Brain microvascular endothelial cell (primary cell): Measurements from ENCODE around the gene PAM16.
"Not testable (repeated sequence)": the region's sequence is repeated elsewhere in the genome, so short reads cannot be mapped to it uniquely, and the experiment has no call there.

ENCODE experiments used
- DNase-seq: peaks from one replicate; pipeline ENCODE4 v3.0.0-alpha.2; 2020
- H3K27ac ChIP-seq: fragments of 250-450 bp; sonication (Bioruptor Pico); 2 replicates; pipeline ENCODE4 v1.5.1; 2020; ENCODE audit warnings: mild to moderate bottlenecking, moderate library complexity
- H3K27me3 ChIP-seq: fragments of 250-450 bp; sonication (Bioruptor Pico); replicated peaks from 2 replicates; pipeline ENCODE4 v1.5.1; 2020; ENCODE audit warnings: mild to moderate bottlenecking
- H3K36me3 ChIP-seq: fragments of 250-450 bp; sonication (Bioruptor Pico); replicated peaks from 2 replicates; pipeline ENCODE4 v1.5.1; 2020; ENCODE audit warnings: mild to moderate bottlenecking
- H3K4me3 ChIP-seq: 2 replicates; pipeline ENCODE4 v1.5.1; 2011; ENCODE audit warnings: low read depth, mild to moderate bottlenecking, control low read depth, low read length, moderate library complexity
- in situ Hi-C: cut with HindIII; loops from 2 replicates; pipeline ENCODE4 v1.10.0; 2017; ENCODE audit warnings: low sequenced_read_pairs, low pct_ligation_motif_present
- TF ChIP-seq, protein P1 (sequence below): IDR thresholded peaks from 2 replicates; pipeline ENCODE4 v1.5.1; 2011; ENCODE audit warnings: low read depth, mild to moderate bottlenecking, moderate library complexity, low read length, control low read depth, inconsistent platforms; ENCODE audit errors: missing control alignments

Gene PAM16

DNA sequence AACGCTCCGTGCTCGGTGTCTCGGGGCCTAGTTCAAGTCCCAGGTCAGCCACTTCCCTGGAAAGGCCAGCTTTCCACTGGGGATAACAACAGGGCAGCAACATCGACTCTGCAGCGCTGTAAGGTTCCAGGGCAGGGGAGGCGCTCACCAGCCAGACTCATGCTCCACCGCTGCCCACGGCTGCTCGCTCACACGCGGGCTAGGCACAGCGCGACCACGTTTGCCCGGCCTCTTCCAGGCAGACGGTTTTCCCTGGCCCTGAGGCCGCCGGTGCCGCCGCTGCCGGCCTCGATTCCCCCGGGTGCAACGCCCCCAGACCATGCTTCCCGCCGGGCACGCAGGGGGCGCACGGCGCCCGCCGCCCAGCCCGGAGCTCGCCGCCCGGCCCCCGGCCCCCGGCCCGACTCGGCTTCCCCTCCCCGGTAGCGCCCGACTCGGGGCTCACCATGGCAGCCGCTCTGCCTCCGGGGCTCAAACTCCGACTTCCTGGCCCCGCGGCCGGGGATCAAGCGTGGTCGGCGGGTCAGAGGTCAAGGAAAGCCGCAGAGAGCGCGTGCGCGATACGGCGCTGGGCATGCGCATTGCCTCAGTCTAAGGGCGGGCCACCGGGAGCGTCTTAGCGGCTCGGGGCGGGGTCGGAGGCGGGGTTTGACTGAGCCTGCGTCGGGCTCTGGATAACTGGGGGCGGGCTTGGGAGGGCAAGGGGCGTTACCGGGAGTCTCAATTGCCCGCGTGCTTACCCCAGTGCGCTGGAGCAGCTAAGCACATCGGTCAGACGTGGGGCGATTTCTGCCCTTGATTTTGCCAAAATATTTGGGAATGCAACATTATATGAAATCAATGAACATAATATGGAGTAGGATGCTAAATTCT, at the start of gene PAM16:
Gene PAM16 (minus strand): TSS at position 535 of the 873 bp plus-strand sequence. CDS start 87 bp downstream, at position 448.
- Histone ChIP-seq H3K27ac (peak within 1 kb of the TSS; percentile 64), H3K36me3 (no peaks in the 10 kb centered on the region), H3K27me3 (no peaks in the 10 kb centered on the region), H3K4me3 (peak within 1 kb of the TSS; percentile 90)
- in situ Hi-C loops, result no loop called here
- peak; percentile 91 for DNase-seq
- TF ChIP-seq, protein P1, sequence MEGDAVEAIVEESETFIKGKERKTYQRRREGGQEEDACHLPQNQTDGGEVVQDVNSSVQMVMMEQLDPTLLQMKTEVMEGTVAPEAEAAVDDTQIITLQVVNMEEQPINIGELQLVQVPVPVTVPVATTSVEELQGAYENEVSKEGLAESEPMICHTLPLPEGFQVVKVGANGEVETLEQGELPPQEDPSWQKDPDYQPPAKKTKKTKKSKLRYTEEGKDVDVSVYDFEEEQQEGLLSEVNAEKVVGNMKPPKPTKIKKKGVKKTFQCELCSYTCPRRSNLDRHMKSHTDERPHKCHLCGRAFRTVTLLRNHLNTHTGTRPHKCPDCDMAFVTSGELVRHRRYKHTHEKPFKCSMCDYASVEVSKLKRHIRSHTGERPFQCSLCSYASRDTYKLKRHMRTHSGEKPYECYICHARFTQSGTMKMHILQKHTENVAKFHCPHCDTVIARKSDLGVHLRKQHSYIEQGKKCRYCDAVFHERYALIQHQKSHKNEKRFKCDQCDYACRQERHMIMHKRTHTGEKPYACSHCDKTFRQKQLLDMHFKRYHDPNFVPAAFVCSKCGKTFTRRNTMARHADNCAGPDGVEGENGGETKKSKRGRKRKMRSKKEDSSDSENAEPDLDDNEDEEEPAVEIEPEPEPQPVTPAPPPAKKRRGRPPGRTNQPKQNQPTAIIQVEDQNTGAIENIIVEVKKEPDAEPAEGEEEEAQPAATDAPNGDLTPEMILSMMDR, result no peak

DNA sequence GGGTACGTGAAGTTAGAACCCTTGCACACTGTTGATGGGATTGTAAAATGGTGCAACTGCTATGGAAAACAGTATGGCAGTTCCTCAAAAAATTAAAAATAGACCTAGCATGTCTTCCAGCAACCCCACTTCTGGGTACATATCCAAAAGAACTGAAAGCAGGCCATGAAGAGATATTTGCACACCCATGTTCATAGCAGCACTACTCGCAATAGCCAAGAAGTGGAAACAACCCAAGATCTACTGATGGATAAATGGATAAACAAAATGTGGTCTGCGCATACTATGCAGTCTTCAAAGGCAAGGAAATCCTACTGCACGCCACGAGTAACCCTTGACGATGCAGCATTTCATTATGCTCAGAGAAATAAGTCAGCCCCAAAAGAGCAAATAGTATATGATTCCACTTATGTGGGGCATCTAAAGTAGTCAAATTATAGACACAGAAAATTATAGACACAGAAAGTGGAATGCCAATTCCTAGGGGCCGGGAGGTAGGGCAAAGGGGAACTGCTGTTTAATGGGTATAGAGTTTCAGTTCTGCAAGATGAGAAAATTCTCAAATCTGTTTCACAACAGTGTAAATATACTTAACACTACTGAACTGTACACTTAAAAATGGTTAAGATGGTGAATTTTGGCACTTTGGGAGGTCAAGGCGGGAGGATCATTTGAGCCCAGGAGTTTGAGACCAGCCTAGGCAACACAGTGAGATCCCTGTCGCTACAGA, 48.0 kb upstream of the PAM16 start:
- TF ChIP-seq, protein P1, result no peak
- H3K4me3 ChIP-seq, result no peak overlapping the region
- H3K36me3 ChIP-seq, result peaks cover 9% of the 10 kb centered on the region
- no peaks in the 10 kb centered on the region for H3K27me3 ChIP-seq
- H3K27ac ChIP-seq, result no peak overlapping the region
- in situ Hi-C loops, result no loop called here
- no peak for DNase-seq

DNA sequence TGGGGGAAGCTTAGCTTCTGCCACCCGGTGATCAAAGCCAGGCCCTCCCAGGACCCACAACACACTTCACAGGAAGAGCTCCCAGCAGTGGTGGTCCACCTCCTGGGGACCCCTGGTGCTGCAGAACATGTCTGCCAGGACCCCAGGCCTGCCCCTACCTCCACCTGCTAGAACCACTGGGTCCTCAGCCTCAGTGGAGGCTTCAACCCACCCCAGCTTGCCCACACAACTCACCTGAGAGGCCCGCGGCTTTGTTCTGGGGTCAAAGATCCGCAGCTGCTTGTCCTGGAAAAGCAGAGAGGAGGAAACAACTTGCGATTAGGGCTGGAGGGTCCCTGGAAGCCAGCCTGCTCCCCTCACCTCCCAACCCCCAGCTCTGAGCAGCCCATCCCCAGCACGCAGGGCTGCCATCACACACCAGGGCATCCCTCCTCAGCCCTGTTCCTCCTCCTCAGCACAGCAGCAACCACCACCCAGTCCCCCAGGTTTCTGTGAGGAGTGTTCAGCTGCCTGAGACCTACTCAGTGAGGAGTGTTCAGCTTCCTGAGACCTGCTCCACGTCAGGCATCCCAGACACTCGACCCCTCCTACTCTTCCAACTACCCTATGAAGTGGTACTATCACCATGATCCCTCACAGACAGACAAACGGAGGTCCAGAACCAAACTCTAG, 44.1 kb upstream of the PAM16 start:
- in situ Hi-C loops, result no loop called here
- TF ChIP-seq, protein P1, result no peak
- Histone ChIP-seq H3K4me3 (no peak overlapping the region), H3K27me3 (no peaks in the 10 kb centered on the region), H3K27ac (no peak overlapping the region), H3K36me3 (peaks cover 4% of the 10 kb centered on the region)
- DNase-seq, result no peak

DNA sequence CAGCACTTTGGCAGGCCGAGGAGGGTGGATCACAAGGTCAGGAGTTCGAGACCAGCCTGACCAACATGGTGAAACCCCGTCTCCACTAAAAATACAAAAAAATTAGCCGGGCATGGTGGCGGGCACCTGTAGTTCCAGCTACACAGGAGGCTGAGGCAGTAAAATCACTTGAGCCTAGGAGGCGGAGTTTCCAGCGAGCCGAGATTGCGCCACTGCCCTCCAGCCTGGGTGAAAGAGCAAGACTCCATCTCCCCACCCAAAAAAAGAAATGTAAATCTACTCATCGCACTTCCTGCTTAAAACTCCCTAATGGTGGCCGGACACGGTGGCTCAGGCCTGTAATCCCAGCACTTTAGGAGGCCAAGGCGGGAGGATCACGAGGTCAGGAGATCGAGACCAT, 42.7 kb upstream of the PAM16 start:
- in situ Hi-C loops, H3K36me3 ChIP-seq, H3K4me3 ChIP-seq, DNase-seq, H3K27me3 ChIP-seq, H3K27ac ChIP-seq: not testable (repeated sequence)

DNA sequence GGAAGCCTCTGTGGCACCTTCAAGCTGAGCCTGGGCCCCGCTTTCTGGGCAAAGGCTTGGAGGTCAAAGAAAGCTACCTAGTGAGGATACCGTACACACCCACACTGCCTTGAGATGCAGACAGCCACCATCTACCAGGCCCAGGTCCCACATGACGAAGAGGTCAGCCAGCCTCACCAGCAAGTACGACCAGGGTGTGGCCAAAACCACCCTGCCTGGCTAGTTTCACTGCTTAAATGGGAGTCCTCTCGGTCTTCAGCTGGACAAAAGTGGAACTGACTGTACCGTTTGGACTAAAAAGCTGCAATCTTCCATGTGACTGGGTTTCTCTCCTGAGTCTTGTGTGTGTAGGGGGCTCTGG, 42.1 kb upstream of the PAM16 start:
- Histone ChIP-seq H3K27ac (peak overlapping the region; percentile 18), H3K36me3 (peaks cover 4% of the 10 kb centered on the region), H3K27me3 (no peaks in the 10 kb centered on the region), H3K4me3 (no peak overlapping the region)
- TF ChIP-seq, protein P1, result no peak
- DNase-seq, result no peak
- in situ Hi-C loops, result no loop called here
